Right cardiac atrium (tissue), 5 donors: ENCODE data around the gene MYO15A. TPM values are rescaled to one million over a fixed set of nuclear protein-coding genes. Genes with fewer than 3 reads are reported as not detected.

Experiments
- ATAC-seq, 2 donors: fragments of 200-7000 bp; cut with Tn5 transposase; one replicate each; pipeline versions ENCODE4 v1.8.0 to v1.9.1; 2020; ENCODE audit warnings: moderate library complexity in 2 of 2, mild to moderate bottlenecking in 1 of 2
- DNase-seq, 3 donors: peaks; one replicate each; pipeline ENCODE4 v3.0.0-alpha.2; 2020
- H3K27ac ChIP-seq: one replicate; pipeline ENCODE4 v1.5.1; 2013; ENCODE audit warnings: mild to moderate bottlenecking, low read length, control low read depth, moderate library complexity
- H3K27me3 ChIP-seq: one replicate; pipeline ENCODE4 v1.6.1; 2013; ENCODE audit not compliant: control insufficient read depth, insufficient read depth
- H3K4me1 ChIP-seq: one replicate; pipeline ENCODE4 v1.6.1; 2013; ENCODE audit warnings: low read length; ENCODE audit not compliant: control insufficient read depth, insufficient read depth
- H3K4me3 ChIP-seq: one replicate; pipeline ENCODE4 v1.5.1; 2013; ENCODE audit warnings: low read length, control low read depth
- H3K9me3 ChIP-seq: one replicate; pipeline ENCODE4 v1.6.1; 2013; ENCODE audit warnings: low read length; ENCODE audit not compliant: control insufficient read depth
- WGBS: extraction: QIAGEN DNeasy Blood & Tissue Kit; methylation state at CpG from one replicate; pipeline ENCODE4 v1.1.7; 2013; 5-methylcytosine and 5-hydroxymethylcytosine counted together
- intact Hi-C, 4 donors: fragments of 100-400 bp; cut with DNase I; formaldehyde crosslinking; loops; one replicate each; pipeline versions ENCODE4 v1.11.0 to v1.14.0; 2022 to 2023
- polyA plus RNA-seq: library from polyadenylated mRNA; stranded (reverse); fragments of 200-250 nt; gene quantifications from one replicate; pipeline ENCODE4 v1.2.3, GENCODE V29; 2013
- total RNA-seq, 4 donors: library from RNA; stranded (reverse); fragmentation: NEBNext Ultra II Directional; extraction: Animal tissue kit (Norgen Biotek cat#: 25700); gene quantifications; one replicate each; pipeline ENCODE4 v1.2.1, GENCODE V29; 2021
- donor health status: healthy with polysubstance abuse.
- donor health status: DM: no; HTN: yes; CAD: no.
- donor health status: DM: no; HTN: no; CAD: no.
- donor health status: DM: no; HTN: yes; CAD: no; lungs with severe emphysema.
- donor health status: DM: yes; HTN: yes; CAD: no.

The MYO15A gene
- total and polyA plus RNA-seq, 5 donors = 0.34 to 0.67 (median 0.59) TPM

GRCh38 chr17:18181358-18181757 is 72.8 kb downstream of the MYO15A start:
- WGBS = 66% methylated on average over 5 of the region's 5 CpGs
- DNase-seq = no peak
- intact Hi-C loops = no loop called here
- Histone ChIP-seq H3K4me1 (peaks cover 3% of the 10 kb centered on the region), H3K27me3 (no peaks in the 10 kb centered on the region), H3K4me3 (no peak overlapping the region), H3K9me3 (no peaks in the 10 kb centered on the region), H3K27ac (peak overlapping the region; percentile 30)
- ATAC-seq = no peak

- peak; percentile 29 to 80 (median 73) for DNase-seq
- Histone ChIP-seq H3K4me3 (peak overlapping the region; percentile 51), H3K27ac (peak overlapping the region; percentile 96), H3K27me3 (no peaks in the 10 kb centered on the region), H3K4me1 (peaks cover 10% of the 10 kb centered on the region), H3K9me3 (no peaks in the 10 kb centered on the region)
- intact Hi-C loops = no loop called here
- peak; percentile 1 for ATAC-seq
- 13% methylated on average over 28 of the region's 28 CpGs for WGBS
Measured at GRCh38 chr17:18182110-18182977, 73.8 kb downstream of the MYO15A start.

- H3K27ac ChIP-seq = peak overlapping the region; percentile 96
- peaks cover 14% of the 10 kb centered on the region for H3K4me1 ChIP-seq
- ATAC-seq = peak; percentile 77 to 79
- DNase-seq = peak; percentile 93 to 97 (median 97)
- WGBS = under 1% methylated on average over 33 of the region's 33 CpGs
- H3K27me3 ChIP-seq = no peaks in the 10 kb centered on the region
- H3K9me3 ChIP-seq = no peaks in the 10 kb centered on the region
- peak overlapping the region; percentile 51 for H3K4me3 ChIP-seq
- intact Hi-C loops = no loop called here
Measured at GRCh38 chr17:18182978-18183333, 74.4 kb downstream of the MYO15A start.

GRCh38 chr17:18183334-18184142 is 75.0 kb downstream of the MYO15A start, which contains the start of gene ALKBH5:
Gene ALKBH5 (plus strand): TSS chr17:18183828. CDS start chr17:18184244, 416 bp downstream.
- H3K4me1 ChIP-seq = peaks cover 18% of the 10 kb centered on the region

GRCh38 chr17:18184143-18185031 is 75.8 kb downstream of the MYO15A start:
- DNase-seq = peak; percentile 57 to 82 (median 79)
- H3K4me1 ChIP-seq = peaks cover 20% of the 10 kb centered on the region
- H3K9me3 ChIP-seq = no peaks in the 10 kb centered on the region
- peak overlapping the region; percentile 79 for H3K27ac ChIP-seq
- peak overlapping the region; percentile 76 for H3K4me3 ChIP-seq
- ATAC-seq = peak; percentile 3 to 4
- H3K27me3 ChIP-seq = no peaks in the 10 kb centered on the region
- WGBS = under 1% methylated on average over 92 of the region's 92 CpGs
- intact Hi-C loops = loop anchor here in 1 of 4 donors (5.0 kb wide), 1 partner anchor 42 kb away; no protein-coding TSS in a partner anchor

More at GRCh38 chr17:18183334-18184142, 75.0 kb downstream of the MYO15A start, which contains the start of gene ALKBH5:
- Histone ChIP-seq H3K27ac (peak within 1 kb of the TSS; percentile 96), H3K9me3 (no peaks in the 10 kb centered on the region), H3K27me3 (no peaks in the 10 kb centered on the region), H3K4me3 (peak within 1 kb of the TSS; percentile 76)
- intact Hi-C loops = no loop called here
- under 1% methylated on average over 98 of the region's 98 CpGs for WGBS
- peak; percentile 97 to 98 (median 98) for DNase-seq
- ATAC-seq = peak; percentile 92 to 95

GRCh38 chr17:18185391-18185790 is 76.8 kb downstream of the MYO15A start:
- H3K4me1 ChIP-seq = peaks cover 25% of the 10 kb centered on the region
- peak overlapping the region; percentile 47 for H3K27ac ChIP-seq
- no peaks in the 10 kb centered on the region for H3K9me3 ChIP-seq
- ATAC-seq (no peak), DNase-seq (no peak)
- peak overlapping the region; percentile 76 for H3K4me3 ChIP-seq
- intact Hi-C loops = loop anchor here in 1 of 4 donors (5.0 kb wide), 1 partner anchor 43 kb away; no protein-coding TSS in a partner anchor
- no peaks in the 10 kb centered on the region for H3K27me3 ChIP-seq
- WGBS = 2% methylated on average over 3 of the region's 3 CpGs

GRCh38 chr17:18185832-18186626 is 77.5 kb downstream of the MYO15A start:
- DNase-seq (no peak), ATAC-seq (no peak)
- H3K9me3 ChIP-seq = no peaks in the 10 kb centered on the region
- intact Hi-C loops = loop anchor here in 1 of 4 donors (5.0 kb wide), 1 partner anchor 44 kb away; no protein-coding TSS in a partner anchor
- peak overlapping the region; percentile 76 for H3K4me3 ChIP-seq
- WGBS = 37% methylated on average over 10 of the region's 10 CpGs
- H3K27me3 ChIP-seq = no peaks in the 10 kb centered on the region
- peaks cover 31% of the 10 kb centered on the region for H3K4me1 ChIP-seq
- H3K27ac ChIP-seq = peak overlapping the region; percentile 47

GRCh38 chr17:18186627-18186982 is 78.0 kb downstream of the MYO15A start:
- intact Hi-C loops = loop anchor here in 1 of 4 donors (5.0 kb wide), 1 partner anchor 44 kb away; no protein-coding TSS in a partner anchor
- Histone ChIP-seq H3K27ac (peak overlapping the region; percentile 47), H3K4me1 (peaks cover 36% of the 10 kb centered on the region), H3K9me3 (no peaks in the 10 kb centered on the region), H3K27me3 (no peaks in the 10 kb centered on the region), H3K4me3 (peak overlapping the region; percentile 76)
- no peak for DNase-seq
- ATAC-seq = no peak
- WGBS = 24% methylated on average over 1 of the region's 1 CpG

- WGBS = 10% methylated on average over 2 of the region's 2 CpGs
- Histone ChIP-seq H3K27me3 (no peaks in the 10 kb centered on the region), H3K9me3 (no peaks in the 10 kb centered on the region), H3K4me3 (peak overlapping the region; percentile 76), H3K27ac (peak overlapping the region; percentile 49), H3K4me1 (peaks cover 36% of the 10 kb centered on the region)
- ATAC-seq (no peak), DNase-seq (no peak)
- intact Hi-C loops = loop anchor here in 1 of 4 donors (5.0 kb wide), 1 partner anchor 45 kb away; no protein-coding TSS in a partner anchor
Measured at GRCh38 chr17:18187226-18187625, 78.7 kb downstream of the MYO15A start.
